ENCODE measurements around the gene KHSRP.
A peak's percentile ranks its signal among the peaks of the same experiment; 100 is the strongest.

- TF ChIP-seq GABPB1 (CRISPR knock-in tag; IDR thresholded peaks at IDR 0.05) (peak; percentile 70; the same call in 1 of the 2 replicates), CTCF (CRISPR knock-in tag; IDR thresholded peaks at IDR 0.05) (no peak)
Measured at GRCh38 chr19:6424195-6424938, at the start of gene KHSRP.
